Activated CD4-positive, alpha-beta T cell treated with anti-CD3 and anti-CD28 coated beads for 4 hours (primary cell): ENCODE data around the gene N4BP2L2.
A peak's percentile ranks its signal among the peaks of the same experiment; 100 is the strongest.

Experiments used
- DNase-seq, 2 donors: peaks; one replicate each; pipeline ENCODE4 v3.0.0-alpha.2; 2020

N4BP2L2 gene

DNA sequence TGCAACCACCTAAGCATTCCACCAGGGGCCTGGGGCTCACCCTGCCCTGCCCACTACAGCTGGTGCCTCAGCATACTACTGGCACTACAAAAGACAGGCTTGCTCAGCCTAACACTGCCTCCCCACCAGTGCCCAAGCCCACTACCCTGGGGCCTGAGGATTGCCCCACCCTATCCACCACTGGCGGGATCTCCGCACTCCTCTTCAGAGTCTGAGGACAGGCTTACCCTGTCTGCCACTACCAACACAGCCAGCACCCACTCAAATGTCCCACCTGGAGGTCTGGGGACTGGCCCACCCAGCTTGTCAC is 83.0 kb downstream of the N4BP2L2 start:
- no peak for DNase-seq

DNA sequence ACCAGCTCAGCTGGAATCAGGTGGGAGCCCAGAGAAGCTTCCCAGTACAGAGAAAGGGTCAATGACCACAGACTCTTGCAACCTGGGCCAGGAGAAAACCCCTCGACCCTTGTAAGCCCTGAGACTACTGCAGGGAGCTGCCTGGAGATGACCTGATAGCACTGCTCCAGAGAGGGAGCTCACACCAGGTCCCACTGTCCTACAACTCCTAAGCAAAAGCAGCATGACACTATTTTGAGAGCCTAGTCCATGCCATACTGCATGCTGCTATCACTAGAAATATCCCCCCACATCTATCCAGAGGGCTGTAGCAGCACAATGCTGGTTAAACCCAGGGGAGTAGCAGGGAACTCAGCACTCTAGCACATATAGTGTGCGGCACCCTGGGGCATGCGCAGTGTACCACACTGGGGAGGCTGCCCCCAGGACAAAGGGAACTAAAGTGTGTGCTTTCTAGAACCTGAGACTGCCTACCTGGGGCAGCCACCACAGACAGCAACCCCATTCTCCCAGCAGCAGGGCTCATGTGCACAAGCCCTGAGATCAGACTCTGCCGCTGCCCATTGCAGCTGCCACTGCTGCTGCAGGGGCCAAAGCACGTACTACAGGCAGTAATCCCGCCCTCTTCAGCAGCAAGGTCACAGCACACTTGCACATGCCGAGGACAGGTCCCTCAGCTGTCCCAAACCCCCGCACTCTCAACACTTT is 83.6 kb downstream of the N4BP2L2 start:
- no peak for DNase-seq

DNA sequence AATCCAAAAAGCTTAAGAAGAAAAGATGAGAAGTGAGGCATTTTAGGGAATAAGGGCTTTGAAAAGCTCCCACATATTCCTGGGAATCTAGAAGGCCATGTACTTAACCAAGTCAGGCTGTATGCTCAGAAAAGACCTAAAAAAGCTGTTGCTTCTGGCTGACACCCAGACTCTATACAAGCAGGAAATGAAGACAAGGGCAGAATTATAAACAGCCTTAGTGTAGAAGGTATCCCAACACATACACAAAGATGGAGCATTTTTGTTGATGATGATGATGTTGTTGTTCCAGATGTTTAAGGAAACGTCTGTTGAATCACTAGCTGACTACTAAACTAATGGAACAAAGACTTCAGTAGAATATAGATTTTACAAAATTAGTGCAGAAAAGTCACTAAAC is 84.6 kb downstream of the N4BP2L2 start:
- no peak for DNase-seq

DNA sequence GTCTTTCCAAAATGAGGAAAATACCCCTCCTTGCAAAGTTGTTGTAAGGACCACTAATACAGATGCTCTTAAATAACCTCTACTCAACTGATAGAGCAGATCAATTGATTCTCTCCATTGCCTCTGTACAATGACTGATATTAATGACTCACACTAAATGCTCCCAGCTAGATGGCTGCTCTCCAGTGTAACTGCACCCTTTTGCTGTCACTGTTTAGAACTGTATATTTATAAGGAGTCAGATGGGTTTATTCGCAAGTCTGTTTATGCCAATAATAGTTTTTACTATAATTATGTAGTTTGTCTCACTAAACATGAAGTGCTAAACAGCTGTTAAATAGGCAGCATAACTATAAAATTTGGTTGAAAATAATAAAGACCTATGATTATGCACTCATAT is 89.6 kb downstream of the N4BP2L2 start:
- no peak for DNase-seq

DNA sequence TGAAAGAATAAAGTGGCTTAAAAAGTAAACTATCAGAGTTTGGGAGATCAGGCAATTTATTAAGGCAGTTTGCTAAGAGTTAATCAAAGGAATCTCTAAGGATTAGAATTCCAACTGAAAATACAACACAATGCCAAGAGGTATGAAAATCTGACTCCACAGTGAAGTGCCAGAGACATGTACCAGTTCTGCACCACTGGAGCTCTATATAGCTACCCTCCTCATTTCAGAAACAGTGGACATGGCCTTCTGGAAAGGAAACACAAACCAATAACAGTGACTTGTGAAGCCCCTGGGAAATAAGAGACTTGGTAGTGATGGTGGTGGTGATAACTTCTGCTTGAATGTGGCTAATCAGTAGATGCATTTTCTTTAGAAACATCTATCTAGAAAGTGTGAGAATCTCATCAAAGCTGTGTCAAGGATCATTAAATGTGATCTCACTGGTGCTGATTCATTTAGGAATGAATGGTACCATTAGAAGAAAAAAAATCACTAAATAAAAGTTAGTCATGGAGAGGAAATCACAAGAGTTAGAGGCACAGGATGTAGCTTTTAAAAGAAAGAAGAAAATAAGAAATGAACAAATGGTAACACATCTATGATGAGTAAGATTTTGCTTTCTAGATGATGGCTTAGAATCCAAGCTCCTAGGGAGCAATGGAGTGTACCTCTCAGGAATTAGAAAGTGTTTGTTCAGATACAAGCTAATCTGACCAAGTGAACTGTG is 90.5 kb downstream of the N4BP2L2 start:
- no peak for DNase-seq

DNA sequence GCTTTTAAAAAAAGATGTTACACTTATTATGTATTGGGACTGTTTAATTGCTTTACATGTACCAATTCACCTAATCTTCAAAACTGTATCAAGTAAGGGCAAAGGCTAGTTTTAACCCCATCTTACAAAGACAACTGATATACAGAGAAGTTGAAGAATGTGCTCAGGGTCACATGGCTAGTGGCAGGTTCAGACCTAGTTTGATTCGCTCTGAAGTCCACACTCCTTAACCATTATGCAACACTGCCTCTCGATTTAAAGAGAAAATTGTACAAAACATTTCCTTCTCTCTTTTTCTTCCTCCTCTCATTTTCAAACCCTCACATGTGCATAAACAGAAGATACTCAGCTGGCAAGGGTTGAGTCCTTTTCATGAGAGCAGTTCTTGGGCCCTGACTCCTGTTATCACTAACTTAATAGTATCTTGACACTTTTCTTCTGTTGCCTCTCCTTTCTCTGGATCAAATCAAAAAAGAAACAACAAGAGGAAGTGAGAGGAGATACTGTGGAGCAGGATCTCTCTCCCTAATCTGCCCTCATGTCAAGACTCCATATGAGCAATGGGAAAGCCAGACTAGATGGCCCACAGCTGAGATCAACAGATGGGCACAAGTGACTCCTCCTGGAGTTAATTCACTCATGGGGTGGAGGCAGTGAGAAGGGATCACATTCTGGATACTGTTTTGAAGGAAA is 91.7 kb downstream of the N4BP2L2 start:
- no peak for DNase-seq

DNA sequence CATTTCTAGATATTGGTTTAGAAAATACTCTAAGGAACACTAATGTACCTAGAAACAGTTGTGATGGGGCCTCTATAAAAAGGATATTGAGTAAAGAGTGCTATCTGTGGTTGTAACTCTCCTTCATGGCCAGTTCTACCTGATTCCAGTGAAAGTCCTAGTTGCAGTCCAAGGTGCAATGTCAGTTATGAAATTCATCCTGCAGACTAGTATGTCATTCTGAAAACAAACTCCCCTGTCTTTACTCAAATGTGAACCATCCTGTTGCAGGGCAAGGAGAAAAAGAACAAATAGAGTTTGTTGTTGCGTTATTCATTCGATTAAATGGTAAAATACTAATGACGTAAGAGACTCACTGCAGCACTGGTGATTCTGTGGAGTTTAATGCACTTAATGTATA is 92.4 kb downstream of the N4BP2L2 start:
- no peak for DNase-seq

DNA sequence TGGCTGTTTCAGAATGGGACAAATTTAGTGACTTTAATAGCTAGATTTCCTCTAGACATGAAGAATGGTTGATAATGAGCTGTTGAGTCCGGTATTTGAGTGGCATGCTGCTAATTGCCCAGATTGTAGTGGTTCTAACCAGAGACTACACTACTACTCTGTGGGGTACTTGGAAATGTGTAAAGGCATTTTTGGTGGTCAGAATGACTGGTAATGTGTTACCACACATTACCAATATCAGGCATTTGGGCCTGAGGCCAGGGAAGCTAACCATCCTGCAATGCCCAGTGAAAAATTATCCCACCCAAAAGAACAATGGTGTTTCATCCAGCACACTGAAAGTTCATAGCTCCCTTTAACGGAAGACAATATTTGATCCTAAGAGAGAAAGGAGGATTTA is 93.1 kb downstream of the N4BP2L2 start:
- DNase-seq, result no peak

DNA sequence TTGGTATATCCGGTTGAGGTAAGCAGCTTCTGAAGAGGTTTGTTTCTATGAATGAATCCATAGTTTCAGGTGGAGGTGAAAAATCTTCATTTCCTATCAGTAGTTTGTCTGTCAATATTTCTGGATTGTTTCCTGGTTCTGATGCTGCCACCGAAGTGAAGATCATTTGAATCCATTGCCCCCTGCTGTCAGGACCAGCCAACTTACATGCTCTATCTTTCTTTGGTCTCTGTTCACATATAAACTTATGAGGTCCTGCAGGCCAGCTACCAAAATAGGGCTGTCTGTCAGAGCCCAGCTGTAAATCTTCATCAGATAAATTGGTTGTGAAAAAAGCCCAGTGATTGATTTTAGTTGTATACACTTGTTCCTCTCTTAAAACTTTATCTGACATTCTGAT is 95.5 kb downstream of the N4BP2L2 start:
- DNase-seq, result peak; percentile 39 to 46

DNA sequence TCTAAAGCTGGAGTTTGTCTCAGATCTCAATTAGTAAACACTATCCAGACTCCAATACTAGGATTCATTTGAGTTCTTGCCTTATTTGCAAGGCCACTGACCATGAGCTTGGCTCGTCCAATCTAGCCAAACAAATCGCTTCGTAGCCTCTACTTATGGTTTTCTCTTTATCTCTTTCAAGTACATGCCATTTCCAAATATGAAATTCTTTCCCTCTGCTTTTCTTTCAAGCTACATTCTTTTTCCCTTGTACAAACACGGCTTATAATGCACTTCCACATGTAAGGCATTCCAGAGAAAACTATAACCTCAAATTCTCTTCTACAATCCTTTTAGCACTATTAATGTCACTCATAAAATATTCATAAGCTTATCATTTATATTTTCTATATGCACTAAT is 99.7 kb downstream of the N4BP2L2 start:
- DNase-seq, result no peak

DNA sequence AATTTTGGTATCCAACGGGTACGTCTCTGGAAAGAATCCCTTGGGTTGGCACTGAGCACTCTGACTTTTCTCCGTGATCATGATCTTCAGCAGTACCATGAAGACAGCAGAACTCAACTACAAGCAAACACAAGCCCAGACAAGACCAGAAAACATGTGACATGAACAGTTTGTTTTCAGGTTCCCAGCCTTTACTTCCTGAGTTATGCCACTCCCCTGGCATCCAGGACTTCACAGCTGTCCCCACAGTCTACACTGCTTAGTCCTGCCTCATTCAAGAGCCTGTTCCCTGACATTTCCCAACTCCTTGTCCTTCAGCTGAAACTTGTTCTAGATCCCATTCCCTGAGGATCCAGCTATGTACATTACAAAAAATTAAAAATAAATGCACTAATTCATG is 105.7 kb downstream of the N4BP2L2 start:
- DNase-seq, result no peak

DNA sequence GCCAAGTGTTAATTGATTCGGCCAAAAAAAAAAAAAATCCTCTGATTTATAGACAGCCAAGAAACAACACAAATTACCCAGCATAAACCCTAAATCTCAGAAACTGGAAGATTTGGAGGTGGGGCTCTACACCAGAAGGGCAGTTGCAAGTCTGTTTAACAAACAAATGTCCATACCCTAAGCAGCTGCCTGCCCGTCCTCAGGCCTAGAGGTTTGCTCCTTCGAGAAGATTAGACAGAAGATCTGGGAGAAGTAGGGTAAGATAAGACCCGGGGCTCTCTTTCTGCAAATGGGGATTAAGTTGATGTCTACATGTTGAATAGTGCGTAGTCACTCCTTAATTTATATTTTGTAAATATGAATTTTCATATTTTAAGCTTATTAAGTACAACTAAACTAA is 107.2 kb downstream of the N4BP2L2 start:
- no peak for DNase-seq

DNA sequence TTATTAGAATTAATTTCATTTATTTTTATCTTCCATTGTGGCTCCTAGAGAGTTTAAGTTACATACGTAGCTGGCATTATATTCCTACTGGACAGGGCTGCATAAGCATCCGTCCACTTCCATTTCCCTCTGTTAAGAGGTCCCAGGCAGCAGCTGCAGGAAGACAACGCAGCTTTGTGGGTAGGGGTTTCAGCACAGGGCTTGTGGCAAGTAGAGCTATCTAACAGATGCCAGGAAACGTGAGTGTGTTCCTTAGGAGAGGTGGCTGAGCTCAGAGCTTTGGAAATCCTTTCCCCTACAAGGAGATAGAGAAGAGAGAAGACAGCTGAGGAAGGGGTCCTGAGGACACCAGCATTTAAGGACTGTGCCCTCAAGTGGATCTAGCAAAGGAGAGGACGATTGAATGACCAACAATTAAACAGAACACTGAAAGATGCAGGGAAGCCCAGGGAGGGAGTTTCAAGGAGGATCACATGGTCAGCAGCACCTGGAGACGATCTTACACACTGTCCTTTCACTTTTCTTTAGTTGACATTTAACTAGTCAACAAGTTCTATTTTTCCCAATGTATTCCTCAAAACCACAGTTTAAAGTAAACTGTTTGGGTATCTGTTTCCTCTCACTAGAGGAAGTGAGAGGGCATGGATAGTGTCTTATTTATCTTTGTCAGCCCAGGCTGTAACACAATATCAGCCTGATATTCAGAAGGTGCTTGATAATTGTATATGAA is 108.4 kb downstream of the N4BP2L2 start:
- DNase-seq, result no peak

DNA sequence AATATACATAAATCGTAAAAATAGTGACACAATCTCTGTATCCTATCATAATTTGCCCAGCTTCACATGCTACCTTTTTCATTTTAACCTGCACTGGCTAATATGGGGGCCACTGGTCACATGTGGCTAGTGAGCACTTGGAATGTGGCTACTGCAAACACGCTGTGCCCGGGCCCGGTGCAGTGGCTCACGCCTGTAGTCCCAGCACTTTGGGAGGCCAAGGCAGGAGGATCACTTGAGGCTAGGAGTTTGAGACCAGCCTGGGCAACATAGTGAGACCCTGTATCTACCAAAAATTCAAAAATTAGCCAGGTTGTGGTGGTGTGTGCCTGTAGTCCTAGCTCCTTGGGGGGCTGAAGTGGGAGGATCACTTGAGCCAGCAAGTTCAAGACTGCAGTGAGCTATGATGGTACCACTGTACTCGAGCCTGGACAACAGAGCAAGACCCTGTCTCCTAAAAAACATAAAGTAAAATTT is 109.1 kb downstream of the N4BP2L2 start:
- DNase-seq, result no peak

DNA sequence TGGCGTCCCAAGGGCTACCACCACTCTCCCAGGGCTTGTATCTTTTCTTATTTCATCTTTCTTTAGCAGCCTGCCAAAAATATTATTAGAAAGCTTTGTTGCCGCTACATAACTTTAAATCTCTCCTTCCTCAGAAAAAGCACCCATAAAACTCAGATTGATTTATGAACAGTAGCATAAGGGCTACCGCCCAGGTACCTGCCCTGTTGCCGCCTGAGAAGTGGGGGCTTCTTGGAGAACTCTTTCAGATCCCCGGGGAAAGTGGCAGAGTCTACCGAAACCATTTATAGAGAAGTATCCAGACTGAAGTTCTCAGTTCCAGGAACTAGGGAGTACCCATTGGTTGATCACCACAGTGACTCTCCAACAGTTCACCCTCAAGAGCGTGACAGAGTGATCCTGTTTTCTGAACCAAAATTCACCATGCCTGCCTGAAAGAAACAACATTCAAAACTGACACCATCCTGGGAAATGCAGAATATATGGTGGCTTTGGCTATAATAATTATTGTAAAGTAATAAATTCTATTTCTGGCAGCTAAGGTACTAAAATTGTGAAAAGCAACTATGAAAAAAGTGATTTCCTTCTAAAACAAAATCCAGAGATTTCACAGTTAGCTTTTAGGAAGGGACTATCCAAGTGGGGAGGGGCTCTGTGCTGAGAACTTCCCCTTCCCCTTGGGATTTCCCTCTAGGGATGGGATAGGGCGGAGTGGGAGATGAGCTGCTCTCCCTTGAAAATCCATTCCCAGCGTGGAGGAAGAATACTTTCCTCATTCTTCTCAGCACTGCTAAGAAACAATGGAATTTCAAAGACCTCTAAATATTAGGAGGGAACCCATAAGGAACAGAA is 109.8 kb downstream of the N4BP2L2 start:
- DNase-seq, result no peak

DNA sequence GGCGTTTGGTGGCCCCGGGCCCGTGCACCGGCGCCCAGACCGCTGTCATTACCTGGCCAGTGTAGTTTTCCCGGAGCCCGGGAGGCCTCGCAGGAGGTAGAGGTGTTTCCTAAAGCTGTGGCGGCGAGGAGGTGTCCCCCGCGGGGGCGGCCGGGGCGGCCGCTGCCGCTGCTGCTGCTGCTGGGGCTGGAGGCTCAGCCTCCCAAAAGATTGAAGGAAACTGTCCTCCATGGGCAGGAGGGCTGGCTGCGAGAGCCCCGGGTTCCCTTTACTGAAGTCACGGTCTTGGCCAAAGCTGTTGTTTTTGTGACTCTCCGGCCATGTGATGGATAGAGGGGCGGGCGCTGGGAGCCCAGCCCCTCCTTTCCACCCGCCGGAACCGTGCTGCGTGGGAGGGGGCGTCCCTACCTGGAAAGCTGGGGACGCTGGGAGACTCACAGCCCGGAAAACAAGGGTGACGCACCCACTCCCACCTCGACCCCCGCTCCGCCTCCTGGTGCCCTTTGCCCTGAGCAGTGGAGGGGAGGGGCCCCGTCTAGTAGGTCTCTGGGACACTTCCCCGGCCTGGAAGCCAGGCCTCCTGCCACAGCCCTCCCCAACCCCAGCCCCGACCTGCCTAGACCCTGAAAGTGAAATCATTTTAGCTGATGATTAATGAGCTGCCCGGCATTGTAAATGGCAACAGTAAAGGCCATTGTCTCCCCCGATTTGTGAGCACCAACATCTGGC is 110.6 kb downstream of the N4BP2L2 start, which contains the start of gene N4BP2L1:
TSS of gene N4BP2L1 (minus strand) at position 279 of the 729 bp plus-strand sequence. CDS start at position 231, 48 bp downstream.
- peak; percentile 92 for DNase-seq

DNA sequence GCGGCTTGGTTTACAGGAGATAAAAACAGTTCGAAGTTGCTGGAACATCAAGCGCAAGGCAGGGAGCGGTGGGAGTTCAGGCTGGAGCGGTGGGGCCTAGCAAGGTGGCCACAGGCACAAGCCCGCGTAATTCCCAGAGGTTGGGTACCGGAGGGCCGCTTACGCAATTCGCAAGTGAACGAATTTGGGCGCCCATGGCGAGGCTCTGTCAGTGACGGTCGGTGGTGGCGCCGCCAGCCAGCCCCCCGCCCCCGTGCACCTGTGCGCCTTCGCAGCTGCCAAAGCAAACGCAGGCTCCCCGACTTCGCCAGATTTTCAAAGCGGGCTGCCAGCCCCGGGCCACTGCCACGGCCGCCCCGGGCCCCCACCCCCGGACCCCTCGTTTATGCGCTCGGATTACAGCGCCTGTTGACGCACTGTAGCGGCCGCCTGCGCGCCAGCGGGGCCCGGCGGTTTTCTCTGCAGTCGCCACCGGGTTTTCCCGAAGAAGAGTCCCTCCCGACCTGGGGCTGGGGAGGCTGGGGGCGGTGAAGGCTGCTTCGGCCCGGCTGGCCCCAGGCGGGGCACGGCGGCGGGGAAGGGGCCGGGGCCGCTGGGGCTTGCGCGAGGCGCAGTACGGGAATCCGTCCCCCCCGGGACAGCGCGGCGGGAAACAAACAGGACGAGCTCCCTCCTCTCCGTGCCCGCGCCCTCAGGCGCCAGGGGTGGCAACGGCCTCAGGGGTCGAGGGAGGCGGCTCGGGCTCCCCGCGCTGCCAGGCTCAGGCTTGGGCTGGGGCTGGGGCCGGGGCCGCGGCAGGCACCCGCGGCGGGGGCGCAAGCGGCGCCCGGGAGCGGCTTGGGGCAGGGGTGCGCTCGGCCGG is 111.4 kb downstream of the N4BP2L2 start:
- peak; percentile 55 to 57 for DNase-seq

DNA sequence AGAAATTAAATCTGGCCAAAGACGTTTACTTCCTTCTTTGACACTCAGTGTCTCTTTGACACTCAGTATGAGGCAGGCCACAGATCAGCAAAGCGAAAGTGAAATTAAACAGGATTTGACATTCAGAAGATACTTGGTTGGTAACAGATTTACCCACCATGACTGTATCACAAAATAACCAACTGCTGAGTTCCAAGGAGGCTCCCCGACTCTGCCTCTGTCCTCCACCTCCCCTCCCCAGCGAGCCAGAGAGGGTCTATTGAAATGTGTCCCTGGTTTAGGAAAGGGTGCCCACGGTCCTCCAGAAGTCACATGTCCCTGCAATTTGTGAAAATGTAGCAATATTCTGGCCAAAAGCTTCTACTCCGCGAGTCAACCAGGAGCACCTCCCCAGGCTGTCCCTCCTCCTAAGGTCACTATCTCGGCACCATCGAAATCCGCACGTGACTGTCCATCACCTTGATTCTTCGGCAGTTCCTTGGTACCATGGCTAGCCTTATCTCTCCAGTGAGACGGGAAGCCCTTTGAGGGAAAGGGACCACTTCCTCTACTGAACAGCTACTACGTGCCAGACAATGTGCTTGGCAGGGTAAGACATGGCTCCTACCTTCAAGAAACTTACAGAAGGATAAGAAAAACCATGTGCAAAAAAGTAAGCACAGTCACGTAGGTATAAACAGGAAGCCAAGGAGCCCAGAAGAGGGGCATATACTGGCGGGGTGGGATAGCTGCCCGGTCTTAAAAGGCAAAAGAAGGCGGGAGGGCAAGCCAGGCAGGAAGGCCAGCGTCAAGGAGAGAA is 112.2 kb downstream of the N4BP2L2 start:
- DNase-seq, result peak; percentile 38 to 42

DNA sequence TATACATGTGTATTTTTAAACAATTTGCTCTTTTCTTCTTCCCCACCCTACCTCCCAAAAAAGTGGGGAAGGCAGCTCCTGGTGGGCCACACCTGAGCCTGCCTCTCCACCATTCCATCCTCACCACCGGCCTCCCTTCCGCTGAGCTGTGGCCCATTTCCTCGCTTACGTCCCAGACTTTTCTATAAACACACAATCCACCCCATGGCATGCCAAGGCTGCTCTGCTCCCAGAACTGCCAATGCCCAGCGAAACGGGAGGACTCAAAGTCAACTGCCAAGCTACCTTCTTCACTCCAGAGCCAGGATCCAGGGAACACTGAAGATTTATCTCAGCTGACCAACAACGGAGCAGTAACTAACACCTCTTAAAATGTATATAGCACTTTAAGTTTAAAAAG is 113.4 kb downstream of the N4BP2L2 start:
- no peak for DNase-seq

DNA sequence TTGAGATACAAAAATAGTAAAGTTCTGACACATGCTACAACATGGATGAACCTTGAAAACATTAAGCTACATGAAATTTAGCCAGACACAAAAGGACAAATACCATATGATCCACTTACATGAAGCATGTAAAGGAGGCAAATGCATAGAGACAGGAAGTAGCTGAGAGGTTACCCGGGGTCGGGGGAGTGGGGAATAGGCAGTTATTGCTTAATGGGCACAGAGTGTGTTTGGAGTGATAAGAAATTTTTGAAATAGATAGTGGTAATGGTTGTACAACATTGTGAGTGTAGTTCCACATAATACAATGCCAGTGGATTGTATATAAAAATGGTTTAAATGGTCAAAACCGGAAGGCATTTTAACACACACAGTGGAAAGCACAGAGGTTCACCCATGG is 115.0 kb downstream of the N4BP2L2 start:
- DNase-seq, result no peak
